GM20000 (cell line): ENCODE data around the gene QSOX2.

ENCODE experiments used
- DNase-seq: peaks from one replicate; pipeline ENCODE4 v3.0.0; 2012; ENCODE audit warnings: low spot score
- TF ChIP-seq, protein P1 (sequence below): IDR thresholded peaks from 2 replicates; pipeline ENCODE4 v1.5.1; 2012; ENCODE audit warnings: mild to moderate bottlenecking, control low read depth; ENCODE audit errors: extremely low read depth, missing control alignments

Gene QSOX2

DNA sequence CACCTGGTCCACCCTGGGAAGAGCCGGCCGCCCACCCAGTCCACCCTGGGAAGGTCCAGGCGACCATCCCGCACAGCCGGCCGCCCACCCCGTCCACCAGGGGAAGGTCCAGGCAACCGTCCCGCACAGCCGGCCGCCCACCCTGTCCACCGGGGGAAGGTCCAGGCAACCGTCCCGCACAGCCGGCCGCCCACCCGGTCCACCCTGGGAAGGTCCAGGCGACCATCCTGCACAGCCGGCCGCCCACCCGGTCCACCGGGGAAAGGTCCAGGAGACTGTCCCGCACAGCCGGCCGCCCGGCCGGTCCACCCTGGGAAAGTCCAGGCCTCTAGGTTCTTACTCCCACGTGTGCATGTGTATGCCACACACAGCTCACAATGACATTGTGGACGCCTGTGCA is 6.7 kb upstream of the QSOX2 start:
- TF ChIP-seq, protein P1, sequence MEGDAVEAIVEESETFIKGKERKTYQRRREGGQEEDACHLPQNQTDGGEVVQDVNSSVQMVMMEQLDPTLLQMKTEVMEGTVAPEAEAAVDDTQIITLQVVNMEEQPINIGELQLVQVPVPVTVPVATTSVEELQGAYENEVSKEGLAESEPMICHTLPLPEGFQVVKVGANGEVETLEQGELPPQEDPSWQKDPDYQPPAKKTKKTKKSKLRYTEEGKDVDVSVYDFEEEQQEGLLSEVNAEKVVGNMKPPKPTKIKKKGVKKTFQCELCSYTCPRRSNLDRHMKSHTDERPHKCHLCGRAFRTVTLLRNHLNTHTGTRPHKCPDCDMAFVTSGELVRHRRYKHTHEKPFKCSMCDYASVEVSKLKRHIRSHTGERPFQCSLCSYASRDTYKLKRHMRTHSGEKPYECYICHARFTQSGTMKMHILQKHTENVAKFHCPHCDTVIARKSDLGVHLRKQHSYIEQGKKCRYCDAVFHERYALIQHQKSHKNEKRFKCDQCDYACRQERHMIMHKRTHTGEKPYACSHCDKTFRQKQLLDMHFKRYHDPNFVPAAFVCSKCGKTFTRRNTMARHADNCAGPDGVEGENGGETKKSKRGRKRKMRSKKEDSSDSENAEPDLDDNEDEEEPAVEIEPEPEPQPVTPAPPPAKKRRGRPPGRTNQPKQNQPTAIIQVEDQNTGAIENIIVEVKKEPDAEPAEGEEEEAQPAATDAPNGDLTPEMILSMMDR = no peak
- DNase-seq = no peak

DNA sequence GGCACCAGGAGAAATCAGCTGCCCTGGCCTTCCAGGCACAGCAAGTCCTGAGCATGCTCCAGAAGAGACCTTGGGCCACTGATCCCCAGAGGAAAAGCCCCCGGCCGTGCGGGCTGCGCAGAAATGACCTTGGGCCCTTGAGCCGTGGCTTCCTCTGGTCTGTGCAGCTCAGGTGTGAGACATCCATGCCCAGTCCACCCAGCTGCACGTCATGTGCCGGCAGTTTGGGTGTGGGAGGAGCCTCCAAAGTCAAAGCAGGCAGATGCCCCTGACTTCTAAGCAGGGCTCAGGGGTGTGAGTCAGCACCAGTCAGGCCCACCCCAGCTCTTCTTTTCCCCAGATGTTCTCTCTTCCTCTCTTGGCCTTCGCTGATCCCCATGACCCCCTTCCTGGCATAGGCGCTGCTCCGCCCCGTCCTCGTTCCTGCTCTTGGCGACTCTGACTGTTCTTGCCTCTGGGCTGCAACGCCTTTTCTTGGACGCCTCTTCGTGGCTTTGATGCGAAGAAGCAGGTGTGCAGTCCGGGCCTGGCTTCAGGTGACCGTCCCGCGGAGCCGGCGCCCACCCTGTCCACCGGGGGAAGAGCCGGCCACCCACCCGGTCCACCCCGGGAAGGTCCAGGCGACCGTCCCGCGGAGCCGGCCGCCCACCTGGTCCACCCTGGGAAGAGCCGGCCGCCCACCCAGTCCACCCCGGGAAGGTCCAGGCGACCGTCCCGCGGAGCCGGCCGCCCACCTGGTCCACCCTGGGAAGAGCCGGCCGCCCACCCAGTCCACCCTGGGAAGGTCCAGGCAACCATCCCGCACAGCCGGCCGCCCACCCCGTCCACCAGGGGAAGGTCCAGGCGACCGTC is 5.9 kb upstream of the QSOX2 start:
- TF ChIP-seq, protein P1 = no peak
- no peak for DNase-seq

DNA sequence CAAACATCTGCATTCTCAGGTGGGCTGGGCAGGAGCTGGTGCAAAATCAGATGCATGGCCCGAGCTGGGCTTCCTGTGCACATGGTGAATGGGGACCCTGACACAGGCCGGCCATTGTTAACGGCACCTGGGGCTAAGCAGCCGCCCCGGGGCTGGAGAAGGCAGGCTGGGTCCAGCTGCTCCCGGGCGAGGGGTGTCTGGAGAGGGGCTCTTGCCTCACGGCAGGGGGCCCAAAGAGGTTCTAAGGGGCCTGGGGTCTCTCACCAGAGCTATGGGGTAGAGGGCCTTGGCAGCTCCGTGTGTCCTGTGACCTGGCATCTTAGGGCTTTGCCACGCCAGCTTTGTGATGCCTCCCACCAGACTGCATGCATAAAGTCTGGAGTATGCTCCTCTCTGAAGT is 5.1 kb upstream of the QSOX2 start:
- no peak for DNase-seq
- TF ChIP-seq, protein P1 = no peak

DNA sequence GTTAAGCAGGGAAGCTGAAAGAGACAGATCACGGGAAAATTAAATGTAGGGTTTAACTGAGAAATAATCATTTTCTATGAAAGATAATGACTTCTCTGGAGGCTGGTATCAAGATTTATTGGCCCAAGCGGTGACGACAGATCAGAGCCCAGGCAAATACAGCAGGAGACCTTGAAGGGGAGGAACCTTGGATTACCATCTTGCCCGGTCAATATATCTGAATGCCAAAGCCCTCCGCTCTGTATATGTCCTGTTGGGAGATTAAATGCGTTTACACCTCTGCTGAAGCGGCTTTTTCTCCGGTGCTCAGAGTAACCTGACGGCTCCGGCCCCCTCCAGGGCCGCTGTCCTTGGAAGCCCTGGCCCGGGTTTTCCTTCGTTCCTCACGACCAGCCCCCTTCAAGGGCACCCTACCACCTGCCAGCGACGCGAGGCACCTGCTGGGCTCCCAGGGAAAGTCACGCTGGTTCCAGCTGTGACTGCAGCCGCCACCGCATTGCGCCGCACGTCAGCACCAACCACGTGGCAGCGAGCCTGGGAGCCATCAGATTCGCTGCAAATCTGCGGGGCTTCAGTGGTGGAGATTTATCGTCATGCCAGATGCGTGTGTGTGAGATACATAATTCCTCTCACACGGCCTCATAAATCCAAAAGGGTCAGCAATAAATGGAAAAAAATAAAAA is 4.4 kb upstream of the QSOX2 start:
- DNase-seq = no peak
- TF ChIP-seq, protein P1 = peak; percentile 1

DNA sequence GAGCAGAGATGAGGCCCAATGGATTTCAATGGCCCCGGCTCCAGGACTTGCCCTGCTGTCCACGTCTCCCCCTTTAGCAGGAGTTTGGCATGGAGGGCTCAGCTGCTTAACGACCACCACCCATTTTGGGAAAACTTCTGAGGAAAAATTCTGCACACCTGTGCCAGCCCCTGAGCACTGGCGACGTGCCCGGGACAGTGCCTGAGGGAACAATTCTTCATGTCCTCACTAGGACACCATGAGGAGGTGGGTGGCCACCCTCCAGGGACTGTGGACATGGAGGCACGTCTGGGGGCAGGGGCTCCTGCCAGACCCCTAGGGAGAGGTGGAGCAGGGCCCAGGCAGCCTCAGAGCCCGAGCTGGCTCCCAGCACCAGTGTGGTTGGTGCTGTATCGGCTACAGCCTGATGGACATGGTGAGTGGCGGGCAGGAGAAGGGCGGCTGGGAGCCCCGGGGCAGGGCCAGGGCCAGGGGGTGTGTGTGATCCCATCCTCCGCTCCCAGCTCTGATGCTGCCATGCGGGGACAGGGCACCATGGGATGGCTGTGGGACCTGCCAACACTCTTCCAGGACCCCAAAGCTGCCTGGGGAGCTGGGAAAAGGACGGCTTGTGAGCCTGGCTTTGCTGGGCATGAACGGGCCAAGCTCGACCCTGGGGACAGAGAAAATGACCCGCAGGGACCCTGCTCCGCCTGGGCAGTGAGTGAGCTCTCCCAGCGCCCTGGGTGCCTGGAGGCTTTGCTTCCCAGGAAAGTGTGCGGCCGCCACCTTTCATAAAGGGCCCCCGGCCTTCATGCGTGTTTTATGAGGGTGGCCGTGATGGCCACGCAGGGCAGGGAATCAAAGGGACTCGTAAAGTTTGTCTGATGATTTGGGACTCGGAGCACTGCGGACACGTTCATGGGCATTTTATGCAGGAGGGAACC is 3.6 kb upstream of the QSOX2 start:
- no peak for DNase-seq
- TF ChIP-seq, protein P1 = no peak

DNA sequence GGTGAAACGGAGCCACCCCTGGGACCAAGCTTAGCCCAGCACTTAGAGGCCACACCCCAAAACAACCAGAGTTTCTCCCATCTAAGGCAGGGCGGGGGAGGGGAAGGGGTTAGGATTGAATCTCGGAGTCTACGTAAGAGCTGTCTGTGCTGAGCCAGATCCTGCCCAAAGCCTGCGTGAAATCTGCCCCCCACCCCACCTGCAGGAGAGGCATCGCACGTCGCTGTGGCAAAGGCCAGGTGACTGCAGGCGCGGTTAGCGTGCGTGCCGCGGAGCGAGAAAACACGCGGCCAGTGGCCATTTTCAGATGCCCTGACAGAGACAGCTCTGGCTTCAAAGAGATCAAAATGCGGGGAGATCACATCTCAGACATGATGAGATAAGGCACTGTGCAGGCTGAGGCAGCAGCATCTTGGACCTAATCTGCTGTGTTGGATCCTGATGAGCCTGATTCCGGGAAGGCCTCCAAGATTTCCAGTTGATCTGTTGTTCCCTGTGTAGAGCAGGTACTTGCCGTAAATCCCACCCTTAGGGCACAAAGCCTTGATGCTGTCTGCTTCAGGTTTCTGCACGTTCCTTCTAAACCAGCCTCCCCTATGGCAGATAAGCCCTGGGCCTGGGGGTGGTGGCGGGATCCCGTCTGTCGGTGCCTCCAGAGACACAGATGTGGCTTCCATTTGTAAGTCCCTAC is 2.5 kb upstream of the QSOX2 start:
- no peak for DNase-seq
- TF ChIP-seq, protein P1 = no peak
